GM18526 (cell line): Measurements from ENCODE around the gene GOLGA6L22.
"Not testable (repeated sequence)": the region's sequence is repeated elsewhere in the genome, so short reads cannot be mapped to it uniquely, and the experiment has no call there.

Experiments used
- POLR2A ChIP-seq: IDR thresholded peaks from 3 replicates; pipeline ENCODE4 v1.6.1; 2011; ENCODE audit not compliant: insufficient read length; ENCODE audit errors: extremely low read depth

GOLGA6L22 gene, protein sequence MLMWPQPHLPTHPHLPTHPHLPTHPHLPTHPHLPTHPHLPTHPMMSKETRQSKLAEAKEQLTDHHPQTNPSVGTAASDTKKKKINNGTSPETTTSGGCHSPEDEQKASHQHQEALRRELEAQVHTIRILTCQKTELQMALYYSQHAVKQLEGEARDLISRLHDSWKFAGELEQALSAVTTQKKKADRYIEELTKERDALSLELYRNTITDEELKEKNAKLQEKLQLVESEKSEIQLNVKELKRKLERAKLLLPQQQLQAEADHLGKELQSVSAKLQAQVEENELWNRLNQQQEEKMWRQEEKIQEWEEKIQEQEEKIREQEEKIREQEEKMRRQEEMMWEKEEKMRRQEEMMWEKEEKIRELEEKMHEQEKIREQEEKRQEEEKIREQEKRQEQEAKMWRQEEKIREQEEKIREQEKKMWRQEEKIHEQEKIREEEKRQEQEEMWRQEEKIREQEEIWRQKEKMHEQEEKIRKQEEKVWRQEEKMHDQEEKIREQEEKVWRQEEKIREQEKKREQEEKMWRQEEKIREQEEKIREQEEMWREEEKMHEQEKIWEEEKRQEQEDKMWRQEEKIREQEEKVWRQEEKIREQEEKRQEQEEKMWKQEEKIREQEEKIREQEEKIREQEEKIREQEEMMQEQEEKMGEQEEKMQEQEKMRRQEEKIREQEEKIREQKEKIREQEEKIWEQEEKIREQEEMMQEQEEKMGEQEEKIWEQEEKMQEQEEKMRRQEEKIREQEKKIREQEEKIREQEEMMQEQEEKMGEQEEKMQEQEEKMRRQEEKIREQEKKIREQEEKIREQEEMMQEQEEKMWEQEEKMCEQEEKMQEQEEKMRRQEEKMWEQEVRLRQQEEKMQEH

DNA sequence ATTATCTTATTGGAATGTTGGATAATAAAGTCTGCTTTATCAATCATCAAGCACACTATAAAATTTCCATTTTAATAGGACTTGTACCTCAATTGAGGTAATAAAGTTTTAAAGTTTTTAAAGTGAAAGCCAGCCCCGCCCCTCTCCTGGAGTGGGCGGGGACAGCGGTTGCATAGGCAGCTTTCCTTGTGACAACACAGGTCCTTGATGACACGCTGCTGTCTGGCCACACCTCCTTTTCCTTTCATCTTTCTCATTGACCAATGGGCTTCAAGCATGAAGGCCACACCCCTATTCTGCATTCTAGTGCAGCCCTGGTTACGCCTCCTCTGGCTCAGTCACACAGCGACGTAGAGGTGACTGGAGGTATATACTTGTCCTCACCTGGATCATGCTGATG is at the start of gene GOLGA6L22:
TSS of gene GOLGA6L22 (plus strand) at position 301 of the 400 bp plus-strand sequence. CDS start at position 392, 91 bp downstream.
- TF ChIP-seq POLR2A, result not testable (repeated sequence)
